Astrocyte (in vitro differentiated cells and primary cell): ENCODE results near the gene GAL3ST1. TPM values are rescaled to one million over a fixed set of nuclear protein-coding genes. Genes with fewer than 3 reads are reported as not detected.

Experiments used
- DNase-seq: peaks from one replicate; pipeline ENCODE4 v3.0.0-alpha.2; 2010; ENCODE audit warnings: low read depth
- FAIRE-seq: peaks from 2 replicates; lab custom pipeline; 2011; peaks lifted over from hg19 to GRCh38; lab: Jason Lieb, UNC
- H2AFZ ChIP-seq: 2 replicates; pipeline ENCODE4 v1.6.0; 2012; ENCODE audit warnings: low read depth, low read length, inconsistent platforms
- H3K27ac ChIP-seq: 2 replicates; pipeline ENCODE4 v1.5.1; 2011; ENCODE audit warnings: low read depth, low read length, inconsistent platforms
- H3K27me3 ChIP-seq: 2 replicates; pipeline ENCODE4 v1.6.0; 2011; ENCODE audit warnings: low read length, inconsistent platforms; ENCODE audit not compliant: insufficient read depth
- H3K36me3 ChIP-seq: 2 replicates; pipeline ENCODE4 v1.5.1; 2011; ENCODE audit warnings: low read length, inconsistent platforms; ENCODE audit not compliant: insufficient read depth
- H3K4me1 ChIP-seq: 2 replicates; pipeline ENCODE4 v1.5.1; 2011; ENCODE audit warnings: low read length, inconsistent platforms; ENCODE audit not compliant: insufficient read depth
- H3K4me2 ChIP-seq: 2 replicates; pipeline ENCODE4 v1.6.0; 2012; ENCODE audit warnings: low read length, inconsistent platforms
- H3K4me3 ChIP-seq: 2 replicates; pipeline ENCODE4 v1.5.1; 2011; ENCODE audit warnings: low read depth, mild to moderate bottlenecking, low read length, inconsistent platforms; ENCODE audit not compliant: insufficient read depth
- H3K79me2 ChIP-seq: 2 replicates; pipeline ENCODE4 v1.6.0; 2012; ENCODE audit warnings: mild to moderate bottlenecking, low read length, inconsistent platforms; ENCODE audit not compliant: insufficient read depth
- H3K9ac ChIP-seq: 2 replicates; pipeline ENCODE4 v1.6.0; 2012; ENCODE audit warnings: mild to moderate bottlenecking, low read length, inconsistent platforms
- H3K9me3 ChIP-seq: 2 replicates; pipeline ENCODE4 v1.5.1; 2012; ENCODE audit warnings: low read depth, mild to moderate bottlenecking, low read length, inconsistent platforms; ENCODE audit not compliant: insufficient read depth
- H4K20me1 ChIP-seq: 2 replicates; pipeline ENCODE4 v1.6.0; 2012; ENCODE audit warnings: low read length, inconsistent platforms; ENCODE audit not compliant: insufficient read depth
- H3K27ac Mint-ChIP-seq: one replicate; pipeline ENCODE4 v1.8.0; 2021; ENCODE audit warnings: mild to moderate bottlenecking, mixed read lengths; ENCODE audit not compliant: unreplicated experiment
- H3K27me3 Mint-ChIP-seq: one replicate; pipeline ENCODE4 v1.8.0; 2021; ENCODE audit warnings: low read depth, mixed read lengths; ENCODE audit not compliant: unreplicated experiment
- H3K36me3 Mint-ChIP-seq: one replicate; pipeline ENCODE4 v1.8.0; 2021; ENCODE audit warnings: low read depth, mixed read lengths; ENCODE audit not compliant: unreplicated experiment
- H3K4me1 Mint-ChIP-seq: one replicate; pipeline ENCODE4 v1.8.0; 2021; ENCODE audit warnings: low read depth, mixed read lengths; ENCODE audit not compliant: unreplicated experiment
- H3K4me3 Mint-ChIP-seq: one replicate; pipeline ENCODE4 v1.8.0; 2021; ENCODE audit warnings: mild to moderate bottlenecking, moderate library complexity, mixed read lengths; ENCODE audit not compliant: unreplicated experiment
- H3K9me3 Mint-ChIP-seq: one replicate; pipeline ENCODE4 v1.8.0; 2021; ENCODE audit warnings: mild to moderate bottlenecking, mixed read lengths; ENCODE audit not compliant: unreplicated experiment
- EZH2 ChIP-seq: IDR thresholded peaks from 2 replicates; pipeline ENCODE4 v1.6.1; 2012; ENCODE audit warnings: mild to moderate bottlenecking, low read length, inconsistent platforms; ENCODE audit not compliant: insufficient read depth
- total RNA-seq: library from RNA; stranded (reverse); gene quantifications from 2 replicates; pipeline ENCODE4 v1.2.1, GENCODE V29; 2021
- TF ChIP-seq, protein P1 (sequence below): IDR thresholded peaks from 2 replicates; pipeline ENCODE4 v1.5.1; 2011; ENCODE audit warnings: low read depth, mild to moderate bottlenecking, inconsistent platforms, low read length, moderate library complexity; ENCODE audit not compliant: insufficient read depth

The GAL3ST1 gene
- total RNA-seq, 1 donor from 2014 or later, result 3.4 TPM

DNA sequence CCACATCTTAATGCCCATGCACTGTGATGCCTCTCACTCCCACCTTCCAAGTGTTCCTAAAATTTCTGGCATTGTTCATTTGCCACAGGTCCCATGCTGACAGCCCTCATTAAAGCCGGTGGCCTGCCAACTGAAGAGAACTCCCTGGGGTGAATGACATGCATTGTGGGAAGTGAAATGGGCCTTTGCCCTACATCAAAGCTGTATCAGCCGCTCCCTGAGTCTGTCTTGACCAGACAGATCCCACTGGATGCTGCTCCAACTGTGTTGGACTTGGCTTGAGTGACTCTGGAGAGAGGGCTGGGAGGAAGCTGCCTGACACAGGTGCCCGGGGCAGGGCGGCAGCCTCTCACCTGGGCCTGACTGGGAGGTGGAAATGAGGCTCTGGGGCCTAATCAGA is 60.2 kb downstream of the GAL3ST1 start:
- no peaks in the 10 kb centered on the region for H3K4me1 ChIP-seq
- Mint-ChIP-seq H3K4me3 (no peak overlapping the region), H3K36me3 (no peaks in the 10 kb centered on the region), H3K4me1 (no peaks in the 10 kb centered on the region), H3K27ac (no peak overlapping the region), H3K27me3 (peaks cover 26% of the 10 kb centered on the region), H3K9me3 (peaks cover 3% of the 10 kb centered on the region)
- H3K27me3 ChIP-seq, result peaks cover 6% of the 10 kb centered on the region
- H3K4me2 ChIP-seq, result no peak overlapping the region
- H3K36me3 ChIP-seq, result no peaks in the 10 kb centered on the region
- no peak overlapping the region for H2AFZ ChIP-seq
- H3K9ac ChIP-seq, result no peak overlapping the region
- no peak for FAIRE-seq
- H3K4me3 ChIP-seq, result no peak overlapping the region
- no peaks in the 10 kb centered on the region for H3K79me2 ChIP-seq
- no peak for TF ChIP-seq EZH2
- TF ChIP-seq, protein P1, sequence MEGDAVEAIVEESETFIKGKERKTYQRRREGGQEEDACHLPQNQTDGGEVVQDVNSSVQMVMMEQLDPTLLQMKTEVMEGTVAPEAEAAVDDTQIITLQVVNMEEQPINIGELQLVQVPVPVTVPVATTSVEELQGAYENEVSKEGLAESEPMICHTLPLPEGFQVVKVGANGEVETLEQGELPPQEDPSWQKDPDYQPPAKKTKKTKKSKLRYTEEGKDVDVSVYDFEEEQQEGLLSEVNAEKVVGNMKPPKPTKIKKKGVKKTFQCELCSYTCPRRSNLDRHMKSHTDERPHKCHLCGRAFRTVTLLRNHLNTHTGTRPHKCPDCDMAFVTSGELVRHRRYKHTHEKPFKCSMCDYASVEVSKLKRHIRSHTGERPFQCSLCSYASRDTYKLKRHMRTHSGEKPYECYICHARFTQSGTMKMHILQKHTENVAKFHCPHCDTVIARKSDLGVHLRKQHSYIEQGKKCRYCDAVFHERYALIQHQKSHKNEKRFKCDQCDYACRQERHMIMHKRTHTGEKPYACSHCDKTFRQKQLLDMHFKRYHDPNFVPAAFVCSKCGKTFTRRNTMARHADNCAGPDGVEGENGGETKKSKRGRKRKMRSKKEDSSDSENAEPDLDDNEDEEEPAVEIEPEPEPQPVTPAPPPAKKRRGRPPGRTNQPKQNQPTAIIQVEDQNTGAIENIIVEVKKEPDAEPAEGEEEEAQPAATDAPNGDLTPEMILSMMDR, result no peak
- no peaks in the 10 kb centered on the region for H4K20me1 ChIP-seq
- no peak overlapping the region for H3K27ac ChIP-seq
- no peak for DNase-seq
- no peaks in the 10 kb centered on the region for H3K9me3 ChIP-seq

DNA sequence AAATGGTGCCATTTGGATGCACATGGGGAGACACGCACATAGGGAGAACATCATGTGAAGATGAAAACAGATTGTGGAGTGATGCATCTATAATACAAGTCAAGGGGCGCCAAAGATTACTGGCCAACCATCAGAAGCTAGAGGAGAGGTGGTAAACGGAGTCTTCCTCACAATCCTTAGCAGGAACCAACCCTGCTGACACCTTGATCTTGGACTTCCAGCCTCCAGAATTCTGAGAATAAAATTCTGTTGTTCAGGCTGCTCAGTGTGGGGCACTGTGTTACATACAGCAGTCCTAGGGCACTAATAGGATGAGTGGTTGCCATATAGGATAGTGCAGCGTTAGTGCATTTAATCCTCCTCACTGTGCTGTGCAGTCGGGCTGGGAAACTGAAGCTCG is 61.0 kb downstream of the GAL3ST1 start:
- no peak for DNase-seq
- peaks cover 3% of the 10 kb centered on the region for H3K9me3 Mint-ChIP-seq
- no peaks in the 10 kb centered on the region for H3K36me3 ChIP-seq
- H3K9ac ChIP-seq, result no peak overlapping the region
- H3K27ac ChIP-seq, result no peak overlapping the region
- peaks cover 6% of the 10 kb centered on the region for H3K27me3 ChIP-seq
- no peaks in the 10 kb centered on the region for H3K4me1 ChIP-seq
- TF ChIP-seq, protein P1, result no peak
- no peak for TF ChIP-seq EZH2
- H3K4me3 ChIP-seq, result no peak overlapping the region
- H3K4me2 ChIP-seq, result no peak overlapping the region
- H3K27ac Mint-ChIP-seq, result no peak overlapping the region
- peaks cover 26% of the 10 kb centered on the region for H3K27me3 Mint-ChIP-seq
- H3K79me2 ChIP-seq, result no peaks in the 10 kb centered on the region
- H3K36me3 Mint-ChIP-seq, result no peaks in the 10 kb centered on the region
- H3K9me3 ChIP-seq, result no peaks in the 10 kb centered on the region
- no peak for FAIRE-seq
- H3K4me3 Mint-ChIP-seq, result no peak overlapping the region
- no peaks in the 10 kb centered on the region for H4K20me1 ChIP-seq
- H3K4me1 Mint-ChIP-seq, result no peaks in the 10 kb centered on the region
- no peak overlapping the region for H2AFZ ChIP-seq

DNA sequence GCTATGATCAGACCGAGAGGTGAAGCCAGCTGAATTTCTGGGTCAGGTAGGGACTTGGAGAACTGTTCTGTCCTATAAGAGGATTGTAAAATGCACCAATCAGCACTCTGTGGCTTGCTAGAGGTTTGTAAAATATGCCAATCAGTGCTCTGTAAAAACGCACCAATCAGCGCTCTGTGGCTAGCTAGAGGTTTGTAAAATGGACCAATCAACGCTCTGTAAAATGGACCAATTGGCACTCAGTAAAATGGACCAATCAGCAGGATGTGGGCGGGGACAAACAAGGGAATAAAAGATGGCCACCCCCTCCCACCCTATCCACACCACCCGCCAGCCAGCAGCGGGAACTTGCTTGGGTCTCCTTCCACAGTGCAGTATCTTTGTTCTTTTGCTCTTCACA is 62.6 kb downstream of the GAL3ST1 start:
- Histone ChIP-seq H3K4me3 (no peak overlapping the region), H3K9ac (no peak overlapping the region), H3K36me3 (no peaks in the 10 kb centered on the region), H3K4me1 (no peaks in the 10 kb centered on the region), H3K9me3 (no peaks in the 10 kb centered on the region), H3K79me2 (no peaks in the 10 kb centered on the region), H3K27me3 (peaks cover 7% of the 10 kb centered on the region), H3K4me2 (no peak overlapping the region), H2AFZ (no peak overlapping the region), H3K27ac (no peak overlapping the region), H4K20me1 (no peaks in the 10 kb centered on the region)
- H3K9me3 Mint-ChIP-seq, result peaks cover 3% of the 10 kb centered on the region
- H3K4me1 Mint-ChIP-seq, result no peaks in the 10 kb centered on the region
- peaks cover 20% of the 10 kb centered on the region for H3K27me3 Mint-ChIP-seq
- TF ChIP-seq EZH2, result no peak
- TF ChIP-seq, protein P1, result no peak
- FAIRE-seq (no peak), DNase-seq (no peak)
- H3K4me3 Mint-ChIP-seq, result no peak overlapping the region
- no peaks in the 10 kb centered on the region for H3K36me3 Mint-ChIP-seq
- H3K27ac Mint-ChIP-seq, result no peak overlapping the region
